Measurements from ENCODE around the gene MSH6. TPM values are rescaled to one million over a fixed set of nuclear protein-coding genes. Genes with fewer than 3 reads are reported as not detected.
A peak's percentile ranks its signal among the peaks of the same experiment; 100 is the strongest.

Gene MSH6
- total RNA-seq, 1 donor from 2014 or later: 213 TPM

- H3K27me3 Mint-ChIP-seq (ENCODE audit: low read depth): no peaks in the 10 kb centered on the region
- no peak overlapping the region for H3K4me3 Mint-ChIP-seq
- no peak for TF ChIP-seq CTCF (conservative IDR thresholded peaks at IDR 0.05)
- peaks cover 4% of the 10 kb centered on the region for H3K4me1 Mint-ChIP-seq
- DNase-seq (ENCODE audit: low read depth, low spot score): no peak
- H3K9me3 Mint-ChIP-seq: no peaks in the 10 kb centered on the region
- H3K36me3 Mint-ChIP-seq (ENCODE audit: low read depth): peaks cover 9% of the 10 kb centered on the region
- H3K27ac Mint-ChIP-seq (ENCODE audit: unreplicated experiment): no peak overlapping the region
Observed at GRCh38 chr2:47833516-47833968, 50.6 kb downstream of the MSH6 start.

- peaks cover 11% of the 10 kb centered on the region for H3K36me3 Mint-ChIP-seq (ENCODE audit: low read depth)
Observed at GRCh38 chr2:47838249-47838648, 55.3 kb downstream of the MSH6 start.

GRCh38 chr2:47838686-47839085, 55.7 kb downstream of the MSH6 start:
- Mint-ChIP-seq H3K36me3 (ENCODE audit: low read depth) (peaks cover 11% of the 10 kb centered on the region), H3K27me3 (ENCODE audit: low read depth) (no peaks in the 10 kb centered on the region), H3K4me1 (peaks cover 13% of the 10 kb centered on the region), H3K9me3 (no peaks in the 10 kb centered on the region), H3K27ac (ENCODE audit: unreplicated experiment) (no peak overlapping the region), H3K4me3 (no peak overlapping the region)
- no peak for DNase-seq (ENCODE audit: low read depth, low spot score)
- TF ChIP-seq CTCF (conservative IDR thresholded peaks at IDR 0.05): no peak

More at GRCh38 chr2:47838249-47838648, 55.3 kb downstream of the MSH6 start:
- Mint-ChIP-seq H3K4me3 (no peak overlapping the region), H3K4me1 (peaks cover 13% of the 10 kb centered on the region), H3K27me3 (ENCODE audit: low read depth) (no peaks in the 10 kb centered on the region), H3K9me3 (no peaks in the 10 kb centered on the region), H3K27ac (ENCODE audit: unreplicated experiment) (no peak overlapping the region)
- TF ChIP-seq CTCF (conservative IDR thresholded peaks at IDR 0.05): no peak
- no peak for DNase-seq (ENCODE audit: low read depth, low spot score)

DNA sequence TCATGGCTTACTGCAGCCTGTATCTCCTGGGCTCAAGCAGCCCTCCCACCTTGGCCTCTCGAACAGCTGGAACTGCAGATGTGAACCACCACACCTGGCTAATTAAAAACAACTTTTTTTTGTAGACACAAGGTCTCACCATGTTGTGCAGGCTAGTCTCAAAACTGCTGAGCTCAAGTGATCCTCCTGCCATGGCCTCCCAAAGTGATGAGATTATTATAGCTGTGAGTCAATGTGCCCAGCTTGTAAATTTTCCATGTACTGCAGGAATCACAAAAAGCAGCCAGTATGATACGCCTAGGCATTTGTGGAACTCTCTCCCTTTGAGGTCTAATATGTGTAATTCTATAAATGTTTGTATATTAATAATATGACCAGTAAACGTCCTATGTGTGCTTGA, 59.9 kb downstream of the MSH6 start:
- DNase-seq (ENCODE audit: low read depth, low spot score): no peak
- Mint-ChIP-seq H3K4me1 (peaks cover 13% of the 10 kb centered on the region), H3K4me3 (no peak overlapping the region), H3K27ac (ENCODE audit: unreplicated experiment) (no peak overlapping the region), H3K9me3 (no peaks in the 10 kb centered on the region), H3K36me3 (ENCODE audit: low read depth) (peaks cover 6% of the 10 kb centered on the region), H3K27me3 (ENCODE audit: low read depth) (no peaks in the 10 kb centered on the region)
- TF ChIP-seq CTCF (conservative IDR thresholded peaks at IDR 0.05): no peak

GRCh38 chr2:47843407-47843806, 60.5 kb downstream of the MSH6 start:
- DNase-seq (ENCODE audit: low read depth, low spot score): no peak
- Mint-ChIP-seq H3K4me3 (no peak overlapping the region), H3K4me1 (peaks cover 11% of the 10 kb centered on the region), H3K36me3 (ENCODE audit: low read depth) (peaks cover 6% of the 10 kb centered on the region), H3K9me3 (no peaks in the 10 kb centered on the region), H3K27ac (ENCODE audit: unreplicated experiment) (no peak overlapping the region), H3K27me3 (ENCODE audit: low read depth) (no peaks in the 10 kb centered on the region)
- no peak for TF ChIP-seq CTCF (conservative IDR thresholded peaks at IDR 0.05)

DNA sequence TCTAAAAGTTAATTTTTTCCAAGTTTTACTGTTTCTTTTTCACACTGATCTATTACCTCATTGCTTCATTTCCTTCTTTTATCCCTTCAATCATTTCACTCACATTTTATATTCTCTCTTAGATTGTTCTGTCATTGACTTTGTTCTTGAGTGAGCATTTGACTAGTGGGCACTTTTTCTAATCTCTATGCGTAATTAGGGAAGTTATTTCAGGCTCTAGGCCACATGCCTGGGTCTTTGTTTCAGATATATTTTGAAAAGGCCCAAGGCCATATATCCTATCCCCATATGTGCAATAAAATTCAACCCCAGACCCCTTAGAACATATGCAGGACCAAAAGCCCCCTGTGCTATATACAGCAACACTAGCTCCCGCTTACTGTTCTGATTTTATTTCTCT, 61.2 kb downstream of the MSH6 start:
- peaks cover 4% of the 10 kb centered on the region for H3K4me1 Mint-ChIP-seq
- no peaks in the 10 kb centered on the region for H3K27me3 Mint-ChIP-seq (ENCODE audit: low read depth)
- peaks cover 3% of the 10 kb centered on the region for H3K36me3 Mint-ChIP-seq (ENCODE audit: low read depth)
- H3K4me3 Mint-ChIP-seq: no peak overlapping the region
- H3K9me3 Mint-ChIP-seq: no peaks in the 10 kb centered on the region
- no peak for TF ChIP-seq CTCF (conservative IDR thresholded peaks at IDR 0.05)
- peak overlapping the region; percentile 89 for H3K27ac Mint-ChIP-seq (ENCODE audit: unreplicated experiment)
- DNase-seq (ENCODE audit: low read depth, low spot score): no peak

Data from neural crest cell (in vitro differentiated cells).